RCC 7860 (cell line): ENCODE results near the gene MOXD1.
"Not testable (repeated sequence)": the region's sequence is repeated elsewhere in the genome, so short reads cannot be mapped to it uniquely, and the experiment has no call there.

Experiments
- DNase-seq: peaks from one replicate; pipeline ENCODE4 v3.0.0-alpha.2; 2015; ENCODE audit warnings: low spot score
- FAIRE-seq: peaks from 2 replicates; lab custom pipeline; 2012; peaks lifted over from hg19 to GRCh38; lab: Jason Lieb, UNC

The MOXD1 gene

DNA sequence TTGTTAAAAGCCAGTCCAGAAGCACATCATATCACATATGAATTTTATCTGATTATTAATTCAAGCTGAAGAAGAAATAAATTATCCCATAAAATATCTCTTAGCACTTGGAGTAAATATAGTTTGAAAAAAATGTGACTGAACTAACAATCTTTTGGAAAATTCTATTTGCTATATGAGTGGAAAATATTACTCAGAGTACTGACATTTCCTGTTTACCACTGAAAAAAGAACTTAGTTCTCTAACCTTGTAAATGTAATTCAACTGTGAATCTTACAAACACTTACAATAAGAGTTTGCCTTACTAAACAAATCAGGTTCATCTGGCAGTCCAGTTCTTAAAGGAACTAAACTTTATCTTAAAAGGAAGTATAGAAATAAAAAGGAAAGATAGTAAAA, 44.2 kb downstream of the MOXD1 start:
- FAIRE-seq (no peak), DNase-seq (no peak)

DNA sequence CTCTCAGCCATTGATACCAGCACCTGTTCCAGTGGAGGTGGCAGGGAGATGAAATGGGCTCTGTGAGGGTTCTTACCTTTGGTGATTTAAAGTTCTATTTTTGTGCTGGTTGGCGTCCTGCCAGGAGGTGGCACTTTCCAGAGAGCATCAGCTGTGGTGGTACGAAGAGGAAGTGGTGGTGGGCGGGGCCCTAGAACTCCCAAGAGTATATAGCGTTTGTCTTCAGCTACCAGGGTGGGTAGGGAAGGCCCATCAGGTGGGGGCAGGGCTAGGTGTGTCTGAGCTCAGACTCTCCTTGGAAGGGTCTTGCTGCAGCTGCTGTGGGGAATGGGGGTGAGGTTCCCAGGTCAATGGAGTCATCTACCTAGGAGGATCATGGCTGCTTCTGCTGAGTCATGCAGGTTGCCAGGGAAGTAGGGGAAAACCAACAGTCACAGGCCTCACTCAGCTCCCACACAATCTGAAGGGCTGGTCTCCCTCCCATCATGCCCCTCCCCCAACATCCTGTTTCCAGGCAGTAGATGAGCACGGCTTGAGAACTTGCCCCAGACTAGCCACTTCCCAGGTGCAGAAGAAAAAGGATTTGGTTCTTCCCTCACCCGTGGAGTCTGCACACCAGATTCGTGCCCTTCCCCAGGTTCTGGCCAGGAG, 46.6 kb downstream of the MOXD1 start:
- DNase-seq: peak; percentile 64
- FAIRE-seq: no peak

DNA sequence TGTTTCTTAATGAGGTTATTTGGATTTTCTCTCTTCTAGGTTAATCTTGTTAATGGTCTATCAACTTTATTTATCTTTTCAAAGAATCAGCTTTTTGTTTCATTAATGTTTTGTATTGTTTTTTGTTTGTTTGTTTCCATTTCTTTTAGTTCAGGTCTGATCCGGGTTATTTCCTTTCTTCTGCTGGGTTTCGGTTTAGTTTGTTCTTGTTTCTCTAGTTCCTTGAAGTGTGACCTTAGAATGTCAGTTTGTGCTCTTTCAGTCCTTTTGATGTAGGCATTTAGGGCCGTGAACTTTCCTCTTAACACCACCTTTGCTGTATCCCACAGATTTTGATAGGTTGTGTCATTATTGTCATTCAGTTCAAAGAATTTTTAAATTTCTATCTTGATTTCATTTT, 49.3 kb downstream of the MOXD1 start:
- not testable (repeated sequence) for DNase-seq, FAIRE-seq

DNA sequence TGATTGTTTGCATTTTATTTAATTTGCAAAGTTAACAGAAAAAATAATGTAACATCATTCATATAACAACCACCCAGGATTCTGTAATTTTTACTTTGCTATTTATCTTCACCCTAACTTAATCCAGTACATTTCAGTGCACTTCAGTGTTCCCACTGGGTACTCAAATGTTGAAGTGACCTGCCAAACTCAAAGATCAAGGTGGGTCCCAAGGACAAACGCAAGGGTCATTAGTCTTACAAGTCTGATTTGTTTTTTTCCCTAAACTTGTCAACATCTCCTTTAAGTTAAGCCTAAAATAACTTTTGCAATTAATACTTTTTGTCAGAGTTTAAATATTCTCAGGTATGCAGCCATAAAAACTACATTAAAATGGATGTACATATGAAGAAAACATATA, 53.0 kb downstream of the MOXD1 start:
- DNase-seq (no peak), FAIRE-seq (no peak)

DNA sequence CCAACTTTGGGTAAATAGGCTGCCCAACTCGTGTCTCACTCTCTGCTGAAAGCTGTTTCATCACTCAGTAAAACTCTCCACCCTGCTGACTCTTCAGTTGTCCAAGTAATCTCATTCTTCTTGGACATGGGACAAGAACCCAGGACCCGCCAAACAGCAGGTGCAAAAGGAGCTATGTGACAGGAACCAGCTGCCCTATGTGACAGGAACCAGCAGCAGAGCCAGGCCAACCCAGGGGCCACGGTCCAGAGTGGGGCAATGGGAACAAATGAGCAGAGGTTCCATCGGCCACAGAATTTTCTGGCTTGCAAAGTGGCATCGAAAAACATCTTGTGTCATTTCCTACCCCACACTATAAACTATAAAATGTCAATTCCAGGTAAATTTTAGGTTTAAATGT, 56.5 kb downstream of the MOXD1 start:
- FAIRE-seq (no peak), DNase-seq (no peak)

DNA sequence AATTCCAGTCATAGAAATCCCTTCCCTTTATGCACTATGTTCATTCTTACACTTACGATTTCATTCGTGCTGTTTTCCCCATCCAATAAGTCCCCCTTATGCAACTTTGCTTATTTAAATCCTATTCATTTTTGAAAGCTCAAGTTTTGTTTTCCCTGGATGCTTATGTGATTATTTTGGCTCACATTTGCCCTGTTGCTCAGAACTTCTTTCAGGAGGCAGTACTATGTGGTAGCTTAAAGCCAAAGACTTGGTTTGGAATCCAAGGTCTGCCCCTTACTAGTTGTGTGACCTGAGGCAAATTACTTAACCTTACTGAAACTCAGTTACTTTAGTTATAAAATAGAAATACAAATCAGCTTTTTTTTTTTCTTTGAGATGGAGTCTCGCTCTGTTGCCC, 59.6 kb downstream of the MOXD1 start:
- no peak for DNase-seq
- FAIRE-seq: no peak

DNA sequence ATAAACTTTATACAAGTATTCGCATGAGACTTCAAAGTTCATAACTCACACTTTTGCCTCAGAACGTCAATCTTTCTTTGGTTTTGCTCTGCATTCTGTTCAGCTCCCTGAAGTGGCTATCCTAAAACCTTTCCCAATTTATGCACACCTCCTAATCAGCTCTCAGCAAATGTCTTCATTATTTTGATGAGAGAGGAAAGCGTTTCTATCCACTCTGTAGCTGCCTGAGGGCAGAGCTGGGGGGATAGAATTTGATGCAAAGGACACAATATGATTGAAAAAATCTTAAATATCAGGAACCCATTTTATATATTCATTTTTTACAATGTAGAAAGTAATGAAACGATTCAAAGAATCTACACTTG, 66.8 kb downstream of the MOXD1 start:
- FAIRE-seq (peak; percentile 2), DNase-seq (no peak)

DNA sequence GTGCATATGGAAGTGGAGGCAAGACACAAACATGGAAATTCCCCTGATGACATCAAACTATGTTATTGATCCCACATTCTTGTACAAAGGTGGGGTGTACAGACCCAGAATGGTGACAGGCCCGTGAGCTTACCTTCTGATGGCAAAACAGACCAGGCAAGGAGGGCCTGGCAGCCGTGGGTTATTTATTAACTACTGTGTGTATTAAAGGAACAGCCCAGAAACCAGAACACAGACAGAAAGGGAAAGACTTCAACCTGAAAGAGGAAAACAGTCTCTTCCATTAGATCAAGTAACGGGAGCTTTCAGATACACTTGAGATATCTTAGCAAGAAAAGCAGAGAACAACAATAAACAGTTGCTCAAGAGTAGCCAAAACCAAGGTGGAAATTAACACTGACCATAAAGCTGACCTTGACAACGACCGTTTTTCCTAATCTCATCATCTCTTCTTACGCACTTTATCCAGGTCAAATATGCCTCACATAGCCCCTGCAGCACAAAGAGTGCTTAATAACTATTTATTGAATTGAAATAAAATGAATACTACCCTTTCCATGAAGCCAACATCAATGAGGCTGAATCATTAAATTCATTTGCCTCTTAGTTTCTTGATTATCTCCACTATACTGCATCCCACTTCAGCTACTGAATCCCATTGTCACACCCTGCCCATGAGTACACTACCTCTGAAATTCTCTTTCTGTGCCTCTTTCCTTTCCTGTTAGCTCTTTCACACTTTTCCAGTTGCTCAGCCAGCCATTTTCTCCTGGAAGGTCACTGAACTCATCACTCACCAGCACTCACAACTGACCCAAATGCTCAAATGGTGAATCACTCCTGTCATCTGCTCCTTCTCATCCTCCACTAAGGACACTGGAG, 67.4 kb downstream of the MOXD1 start:
- FAIRE-seq (peak; percentile 96), DNase-seq (peak; percentile 93)

DNA sequence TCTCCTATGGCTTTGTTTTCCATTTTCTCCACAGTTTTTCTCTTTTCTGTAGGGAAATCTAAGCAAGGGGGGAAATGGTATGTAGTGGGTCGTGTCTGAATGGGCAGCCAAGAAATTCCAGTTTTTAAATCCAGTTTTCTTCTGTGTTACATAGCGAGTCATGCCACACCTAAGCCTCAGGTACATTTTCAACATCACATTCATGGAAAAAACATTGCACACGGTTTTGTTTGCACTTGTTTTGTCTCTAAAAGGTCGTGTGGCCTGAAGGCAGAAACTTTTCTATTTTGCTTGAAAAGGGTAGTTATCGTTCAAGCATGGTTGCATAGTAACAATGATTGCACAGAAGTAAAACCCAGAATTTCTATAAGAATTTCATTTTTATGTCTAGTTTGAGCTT, 70.5 kb downstream of the MOXD1 start:
- FAIRE-seq (no peak), DNase-seq (no peak)

DNA sequence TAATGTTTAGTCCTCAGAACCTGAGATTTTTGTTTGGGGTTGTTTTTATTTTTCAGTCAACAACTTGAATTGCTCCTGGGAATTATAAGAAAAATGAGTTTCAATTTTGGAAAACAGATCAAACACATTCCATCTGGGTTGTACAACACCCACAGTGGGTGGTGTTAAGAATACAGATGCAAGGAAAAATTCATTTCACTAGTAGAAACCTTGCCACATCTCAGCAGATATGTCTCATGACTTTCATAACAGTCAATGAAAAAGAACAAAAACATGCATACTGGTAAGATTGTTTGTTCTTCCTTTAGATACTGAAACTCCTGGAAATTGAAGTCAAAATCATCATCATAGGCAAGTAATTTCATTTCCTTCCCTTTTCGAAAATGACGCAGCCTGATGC, 78.9 kb downstream of the MOXD1 start:
- DNase-seq: no peak
- FAIRE-seq: no peak

DNA sequence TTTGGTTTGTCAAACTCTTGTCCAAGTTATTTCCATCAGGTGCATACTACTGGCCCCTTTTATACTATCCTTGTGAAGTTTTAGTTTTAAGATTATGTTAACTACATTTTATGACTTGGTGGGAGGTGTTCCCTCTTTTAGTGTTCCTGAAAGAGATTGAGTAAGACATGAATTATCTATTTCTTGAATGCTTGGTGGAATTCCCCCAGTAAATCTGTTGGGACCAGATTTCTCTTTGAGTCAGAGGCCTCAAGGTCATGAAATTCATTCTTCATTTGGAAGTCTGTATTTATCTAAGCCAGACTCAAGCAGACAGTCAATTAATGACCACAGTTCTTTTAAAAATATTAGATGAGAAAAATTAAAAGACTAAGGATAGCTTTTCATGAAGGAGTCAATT, 81.3 kb downstream of the MOXD1 start:
- DNase-seq (no peak), FAIRE-seq (no peak)

DNA sequence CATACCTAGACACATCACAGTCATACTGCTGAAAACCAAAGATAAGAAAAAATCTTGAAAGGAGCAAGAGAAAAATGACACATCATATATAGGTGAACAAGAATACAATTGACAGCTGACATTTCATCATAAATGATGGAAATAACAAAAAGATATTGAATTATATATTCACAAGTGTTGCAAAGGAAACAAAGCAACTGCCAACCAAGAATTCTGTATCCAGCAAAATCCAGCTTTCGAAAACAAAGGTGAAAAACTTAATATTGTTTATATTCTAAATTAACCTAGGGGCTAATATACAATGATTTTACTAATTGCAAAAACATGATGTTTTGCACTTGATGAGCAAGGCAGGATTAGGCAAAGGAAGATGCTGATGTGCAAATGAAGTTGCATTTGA, 84.3 kb downstream of the MOXD1 start:
- FAIRE-seq (no peak), DNase-seq (no peak)

DNA sequence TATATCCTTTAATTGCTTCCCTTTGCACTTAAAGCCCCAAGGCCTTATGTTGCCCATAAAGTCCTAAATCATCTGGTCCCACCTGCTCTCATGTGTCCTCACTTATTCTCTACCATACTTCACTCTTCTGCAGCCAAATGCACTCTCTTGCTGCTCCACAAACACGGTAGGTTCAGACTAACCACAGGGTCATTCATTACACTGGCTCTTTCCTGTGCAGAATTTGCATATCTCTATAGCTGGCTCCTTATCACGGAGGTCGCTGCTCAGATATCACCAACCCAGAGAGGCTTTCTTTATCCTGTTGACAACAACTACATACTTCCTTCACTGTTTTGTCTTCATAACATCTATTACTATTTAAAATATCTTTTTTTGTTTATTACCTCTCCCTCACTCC, 86.8 kb downstream of the MOXD1 start:
- FAIRE-seq (no peak), DNase-seq (no peak)

DNA sequence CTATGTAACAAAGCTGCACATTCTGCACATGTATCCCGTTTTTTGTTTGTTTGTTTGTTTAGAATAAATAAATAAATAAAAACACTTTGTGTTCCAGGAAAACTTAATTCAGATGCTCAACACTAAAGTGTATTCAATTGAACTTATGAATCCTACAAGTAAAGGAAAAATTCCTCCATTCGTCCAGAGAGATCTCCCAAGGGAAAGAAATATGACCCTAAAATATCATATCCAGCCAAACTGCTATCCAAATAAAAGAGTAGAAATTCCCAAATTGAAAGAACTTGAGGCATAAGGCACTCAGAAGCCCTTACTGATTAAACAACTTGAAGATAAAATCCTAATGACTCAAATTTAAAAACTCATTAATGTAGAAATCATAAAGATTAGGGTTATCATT, 90.4 kb downstream of the MOXD1 start:
- FAIRE-seq: no peak
- no peak for DNase-seq

DNA sequence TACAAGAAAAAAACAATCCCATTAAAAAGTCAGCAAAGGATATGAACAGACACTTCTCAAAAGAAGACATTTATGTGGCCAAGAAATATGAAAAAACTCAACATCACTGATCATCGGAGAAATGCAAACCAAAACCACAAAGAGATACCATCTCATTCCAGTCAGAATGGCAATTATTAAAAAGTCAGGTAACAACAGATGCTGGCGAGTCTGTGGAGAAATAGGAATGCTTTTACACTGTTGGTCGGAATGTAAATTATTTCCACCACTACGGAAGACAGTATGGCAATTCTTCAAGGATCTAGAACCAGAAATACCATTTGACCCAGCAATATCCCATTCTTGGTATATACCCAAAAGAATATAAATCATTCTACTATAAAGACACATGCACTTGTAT, 91.1 kb downstream of the MOXD1 start:
- DNase-seq, FAIRE-seq: not testable (repeated sequence)

DNA sequence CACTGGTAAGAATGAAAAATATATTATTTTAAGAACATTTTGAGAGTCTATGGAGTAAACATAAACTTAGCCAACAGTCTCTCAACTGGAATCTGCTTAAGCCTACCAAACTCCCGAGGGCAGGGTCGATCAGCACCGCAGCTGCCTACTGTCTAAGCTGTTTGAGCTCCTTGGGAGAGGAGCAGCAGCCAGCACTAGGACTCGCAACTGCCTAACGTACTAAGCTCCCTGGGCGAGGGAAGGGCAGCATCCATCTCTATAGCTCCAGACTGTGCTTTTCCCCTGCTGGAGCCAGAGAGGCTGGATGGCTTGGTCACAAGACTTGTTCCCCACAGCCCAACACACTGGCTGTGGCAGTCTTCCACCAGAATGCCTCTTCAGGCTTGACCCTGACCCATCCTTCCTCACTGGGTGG, 96.4 kb downstream of the MOXD1 start:
- no peak for DNase-seq

DNA sequence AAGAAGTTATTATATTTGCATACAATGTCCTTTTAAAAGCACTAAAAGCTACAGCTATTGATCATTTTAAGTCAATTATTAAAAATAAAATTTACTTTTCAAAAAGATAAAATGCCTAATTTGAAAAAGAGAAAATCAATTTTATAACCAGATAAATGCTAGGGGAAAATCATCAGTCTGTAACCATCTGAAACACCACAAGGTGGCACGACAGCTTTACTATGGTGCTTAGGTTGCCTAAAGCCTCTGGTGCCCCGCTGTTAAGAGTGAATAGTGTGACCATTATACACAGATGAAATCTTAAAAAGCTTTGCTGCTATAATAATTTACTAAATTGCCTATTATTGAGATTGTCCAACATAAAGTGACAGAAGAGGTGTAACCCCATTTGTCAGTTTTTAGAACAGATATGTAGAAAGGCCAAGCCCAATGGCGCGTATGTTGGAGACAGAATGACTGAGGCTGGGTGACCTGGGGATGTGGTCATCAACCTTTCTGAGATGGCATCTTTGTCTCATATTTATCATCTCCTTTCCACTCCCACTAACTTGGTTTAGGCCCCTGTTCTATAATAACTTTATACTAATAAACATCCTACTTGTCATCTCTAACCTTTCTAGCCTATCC, 100.8 kb downstream of the MOXD1 start:
- FAIRE-seq (peak; percentile 77), DNase-seq (peak; percentile 26)

More for the DNA sequence above, 96.4 kb downstream of the MOXD1 start:
- FAIRE-seq: no peak

DNA sequence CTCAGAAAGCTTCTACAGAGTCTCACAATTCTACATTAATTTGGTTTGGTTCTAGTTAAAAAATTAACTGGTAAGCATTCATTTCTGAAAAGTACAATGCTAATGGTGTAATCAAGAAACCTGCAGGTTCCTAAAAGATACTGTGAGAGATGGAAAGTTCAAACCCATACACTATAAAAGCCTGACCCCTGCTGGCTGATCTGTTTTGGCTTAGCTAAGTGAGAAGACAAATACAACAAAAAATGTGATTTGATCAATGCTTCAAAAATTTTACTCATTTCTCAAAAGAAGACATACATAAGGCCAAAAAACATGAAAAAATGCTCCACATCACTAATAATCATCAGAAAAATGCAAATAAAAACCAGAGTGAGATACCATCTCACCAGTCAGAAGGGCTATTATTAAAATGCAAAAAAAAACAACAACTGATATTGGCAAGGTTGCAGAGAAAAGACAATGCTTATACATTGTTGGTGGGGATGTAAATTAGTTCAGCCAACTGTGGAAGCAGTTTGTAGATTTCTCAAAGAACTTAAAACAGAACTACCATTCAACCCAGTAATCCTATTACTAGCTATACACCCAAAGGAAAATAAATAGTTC, 102.8 kb downstream of the MOXD1 start:
- peak; percentile 21 for FAIRE-seq

DNA sequence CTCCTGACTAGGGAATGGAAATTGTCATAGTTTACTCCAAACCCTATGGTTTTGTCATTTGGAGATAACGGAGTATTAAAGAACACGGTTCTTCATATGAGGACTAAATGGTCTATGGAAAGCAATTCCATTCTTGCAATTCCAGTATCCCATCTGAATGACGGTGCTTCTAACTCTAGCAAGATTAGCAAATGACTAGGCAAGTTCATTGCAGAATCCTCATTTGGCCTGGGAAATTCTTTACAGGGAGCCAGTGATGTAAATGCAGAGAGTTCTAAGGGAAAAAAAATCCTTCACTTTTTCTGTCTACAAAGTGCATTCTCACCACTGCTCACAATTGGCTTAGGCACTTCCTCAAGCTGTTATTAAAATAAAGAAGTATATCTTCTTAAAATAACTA, 111.5 kb downstream of the MOXD1 start:
- DNase-seq (no peak), FAIRE-seq (no peak)

More for the DNA sequence above, 102.8 kb downstream of the MOXD1 start:
- DNase-seq: no peak

DNA sequence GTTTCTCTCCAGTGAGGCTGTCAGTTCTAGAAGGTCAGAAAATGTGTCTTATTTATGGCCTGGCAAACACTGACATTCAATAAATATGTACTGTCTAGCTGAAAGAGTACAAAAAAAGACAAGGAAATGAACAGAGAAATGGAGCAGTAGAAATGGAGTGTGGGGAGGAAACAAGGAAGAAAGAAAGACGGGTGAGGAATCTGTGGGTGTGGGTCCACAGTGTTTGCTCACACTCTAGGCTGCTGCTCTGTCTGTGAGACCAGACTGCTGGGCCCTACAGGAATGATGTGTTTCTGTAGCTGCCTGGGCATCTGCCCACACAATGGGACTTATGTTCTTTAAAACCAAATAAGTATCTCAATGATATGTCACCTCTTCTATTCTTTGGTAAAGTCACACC, 114.2 kb downstream of the MOXD1 start:
- DNase-seq: no peak
- FAIRE-seq: no peak

DNA sequence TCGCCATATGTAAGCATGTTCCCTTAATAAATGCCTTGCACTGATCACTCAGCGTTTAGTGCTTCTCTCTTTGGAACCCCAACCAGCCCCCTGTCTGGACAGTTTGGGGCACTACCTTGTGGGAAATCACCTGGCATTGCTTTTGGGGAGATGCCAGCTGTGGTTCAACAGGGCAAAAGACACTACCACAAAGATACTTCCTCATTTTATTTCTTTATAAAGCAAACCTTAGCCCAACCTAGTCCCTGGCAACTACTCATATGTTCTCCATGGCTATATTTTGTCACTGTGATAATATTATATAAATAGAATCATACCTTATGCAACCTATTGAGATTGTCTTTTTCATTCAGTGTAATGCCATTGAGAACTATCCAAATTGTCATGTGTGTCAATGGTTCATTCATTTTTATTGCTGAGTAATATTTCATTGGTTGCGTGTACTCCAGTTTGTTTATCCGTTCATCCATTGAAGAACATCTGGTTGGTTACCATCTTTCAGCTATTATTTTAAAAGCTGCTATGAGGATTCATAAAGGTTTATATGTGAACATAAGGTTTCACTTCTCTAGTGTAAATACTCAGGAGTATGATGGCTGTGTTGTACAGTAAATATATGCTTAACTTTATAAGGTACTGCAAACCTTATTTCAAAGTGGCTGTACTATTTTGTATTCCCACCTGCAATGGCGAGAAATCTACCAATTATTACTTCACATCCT, 114.8 kb downstream of the MOXD1 start:
- no peak for FAIRE-seq
- DNase-seq: no peak
